Measurements from ENCODE around the gene DMRTC2.

DMRTC2 gene

GRCh38 chr19:41847351-41848105 is 2.7 kb downstream of the DMRTC2 start:
- DNase-seq: no peak

DNA sequence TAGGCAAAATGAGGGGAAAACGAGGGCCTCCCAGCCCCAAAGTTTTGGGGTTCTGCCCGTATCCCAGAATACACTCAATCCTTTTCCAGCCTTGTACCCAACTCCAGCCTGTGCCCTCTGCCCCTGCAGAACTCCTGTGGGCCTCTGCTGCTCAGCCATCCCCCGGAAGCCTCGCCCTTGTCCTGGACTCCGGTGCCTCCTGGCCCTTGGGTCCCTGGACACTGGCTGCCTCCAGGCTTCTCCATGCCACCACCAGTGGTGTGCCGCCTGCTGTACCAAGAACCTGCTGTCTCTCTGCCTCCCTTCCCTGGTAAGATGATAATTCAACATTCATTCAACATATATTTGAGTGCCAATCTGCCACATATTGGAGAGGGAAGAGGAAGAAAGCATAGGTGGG is 3.8 kb downstream of the DMRTC2 start:
- no peak for DNase-seq

DNA sequence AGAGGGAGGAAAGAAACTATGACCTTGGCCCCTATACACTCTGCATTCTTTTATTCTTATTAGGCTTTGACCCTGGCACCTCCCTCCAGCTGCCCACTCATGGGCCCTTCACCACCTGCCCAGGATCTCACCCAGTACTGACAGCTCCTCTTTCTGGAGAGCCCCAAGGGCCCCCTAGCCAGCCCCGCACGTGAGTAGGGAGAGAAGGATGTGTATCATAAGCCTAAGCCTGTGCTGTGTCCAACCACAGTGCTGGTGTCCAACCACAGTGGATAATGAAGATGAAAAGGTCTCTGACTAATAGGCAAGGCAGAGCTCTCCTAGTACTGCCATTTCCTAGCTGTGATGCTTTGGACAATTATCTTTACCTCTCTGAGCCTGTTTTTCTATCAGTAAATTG is 4.2 kb downstream of the DMRTC2 start:
- no peak for DNase-seq

GRCh38 chr19:41850381-41850780 is 5.5 kb downstream of the DMRTC2 start:
- DNase-seq: no peak

GRCh38 chr19:41851456-41851855 is 6.6 kb downstream of the DMRTC2 start:
- DNase-seq: no peak

GRCh38 chr19:41853344-41853743 is 8.5 kb downstream of the DMRTC2 start:
- DNase-seq: no peak

DNA sequence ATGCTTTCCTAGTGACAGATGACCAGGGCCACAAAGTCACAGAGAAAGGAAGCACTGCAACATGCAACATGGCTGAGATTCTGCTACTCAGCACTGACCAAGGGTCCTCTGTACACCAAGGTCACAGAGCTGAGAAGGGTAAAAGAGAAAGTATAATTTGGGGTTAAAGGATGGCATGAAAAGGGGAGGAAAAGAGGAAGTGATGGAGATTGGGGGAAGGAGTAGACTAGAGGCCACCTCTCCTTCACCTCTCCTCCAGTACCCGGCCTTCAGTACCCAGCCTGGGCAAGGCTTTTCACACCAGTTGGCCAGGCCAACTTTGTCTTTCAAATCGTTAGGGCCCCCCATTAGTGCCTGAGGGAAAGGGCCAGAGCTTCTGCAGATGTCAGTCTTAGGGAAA is 8.9 kb downstream of the DMRTC2 start:
- DNase-seq: no peak

DNA sequence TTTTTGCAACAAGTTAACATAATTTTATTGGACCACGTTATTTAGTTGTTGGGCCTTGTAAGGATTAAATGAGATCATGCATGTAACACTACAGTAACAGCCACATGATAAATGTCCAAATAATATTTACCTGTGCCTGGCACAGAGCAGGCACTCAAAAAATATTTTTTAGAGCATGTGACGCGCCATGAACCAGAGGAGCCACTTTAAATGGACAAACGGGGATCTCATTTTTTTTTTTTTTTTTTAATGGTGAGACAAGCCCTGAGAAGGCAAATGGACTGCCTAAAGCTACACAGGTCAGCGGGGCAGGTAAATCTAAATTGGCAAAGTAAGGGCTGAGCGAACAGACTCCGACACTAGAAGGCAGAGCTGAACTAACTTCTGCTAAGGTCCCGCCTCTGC is 14.4 kb downstream of the DMRTC2 start:
- DNase-seq: no peak

GRCh38 chr19:41859618-41860418 is 15.0 kb downstream of the DMRTC2 start, which contains the start of gene RPS19:
Gene RPS19 (plus strand): TSS chr19:41860255. CDS start chr19:41860775, 520 bp downstream.
- peak; percentile 99 for DNase-seq

GRCh38 chr19:41860419-41861115 is 15.7 kb downstream of the DMRTC2 start:
- no peak for DNase-seq

GRCh38 chr19:41861116-41861768 is 16.4 kb downstream of the DMRTC2 start:
- no peak for DNase-seq

DNA sequence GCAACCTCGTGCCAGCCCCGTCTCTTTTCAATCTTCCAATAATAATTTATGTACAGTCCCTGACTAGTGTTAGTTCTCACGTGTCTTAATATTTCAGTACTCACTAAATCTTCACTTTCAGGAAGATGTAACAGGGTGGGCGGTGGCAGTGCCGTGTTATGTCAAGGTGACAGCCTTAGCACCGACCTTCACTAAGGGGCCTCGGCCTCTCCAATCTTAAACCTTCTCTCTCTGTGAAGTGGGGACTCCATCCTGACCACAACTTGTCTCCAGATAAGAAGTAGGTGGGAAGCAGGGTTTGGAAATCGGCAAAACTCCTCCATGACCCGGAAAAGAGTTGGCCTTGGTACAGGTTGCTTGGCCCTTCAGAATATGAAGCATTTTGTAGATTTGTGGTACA is 17.0 kb downstream of the DMRTC2 start:
- no peak for DNase-seq

- no peak for DNase-seq
Measured at GRCh38 chr19:41862445-41862986, 17.7 kb downstream of the DMRTC2 start.

DNA sequence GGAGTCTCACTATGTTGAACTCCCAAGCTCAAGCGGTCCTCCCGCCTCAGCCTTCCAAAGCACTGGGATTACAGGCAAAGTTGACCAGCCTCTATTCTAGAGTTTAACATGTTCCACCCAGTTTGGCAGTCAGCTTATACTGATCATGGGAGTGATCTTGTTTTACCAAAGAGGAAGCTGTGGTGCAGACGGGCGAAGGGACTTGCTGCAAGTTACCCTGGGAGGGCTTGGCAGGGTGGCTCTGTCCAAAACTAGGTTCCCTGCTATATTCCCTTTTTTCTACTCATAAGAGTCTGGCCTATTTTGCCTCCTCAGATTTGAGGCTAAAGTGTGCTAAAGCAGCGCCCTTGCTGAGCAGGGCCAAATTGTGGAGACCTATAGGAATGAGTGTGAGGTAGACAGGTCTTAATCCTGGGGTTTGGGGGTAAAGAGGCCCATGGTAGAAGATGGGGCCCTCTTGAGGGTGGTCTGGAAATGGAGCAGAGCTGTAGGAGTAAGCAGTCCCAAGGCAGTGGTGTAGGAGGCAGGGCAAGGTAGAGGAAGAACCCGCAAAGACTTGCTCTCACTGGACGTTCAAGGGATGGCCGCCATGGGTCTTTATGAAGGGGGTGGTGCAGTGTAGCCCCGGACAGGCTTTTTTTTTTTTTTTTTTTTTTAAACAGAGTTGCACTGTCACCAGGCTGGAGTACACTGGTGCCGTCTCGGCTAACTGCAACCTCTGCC is 18.5 kb downstream of the DMRTC2 start:
- no peak for DNase-seq

GRCh38 chr19:41864374-41864773 is 19.5 kb downstream of the DMRTC2 start:
- DNase-seq: no peak

- no peak for DNase-seq
Measured at GRCh38 chr19:41866284-41866683, 21.4 kb downstream of the DMRTC2 start.

DNA sequence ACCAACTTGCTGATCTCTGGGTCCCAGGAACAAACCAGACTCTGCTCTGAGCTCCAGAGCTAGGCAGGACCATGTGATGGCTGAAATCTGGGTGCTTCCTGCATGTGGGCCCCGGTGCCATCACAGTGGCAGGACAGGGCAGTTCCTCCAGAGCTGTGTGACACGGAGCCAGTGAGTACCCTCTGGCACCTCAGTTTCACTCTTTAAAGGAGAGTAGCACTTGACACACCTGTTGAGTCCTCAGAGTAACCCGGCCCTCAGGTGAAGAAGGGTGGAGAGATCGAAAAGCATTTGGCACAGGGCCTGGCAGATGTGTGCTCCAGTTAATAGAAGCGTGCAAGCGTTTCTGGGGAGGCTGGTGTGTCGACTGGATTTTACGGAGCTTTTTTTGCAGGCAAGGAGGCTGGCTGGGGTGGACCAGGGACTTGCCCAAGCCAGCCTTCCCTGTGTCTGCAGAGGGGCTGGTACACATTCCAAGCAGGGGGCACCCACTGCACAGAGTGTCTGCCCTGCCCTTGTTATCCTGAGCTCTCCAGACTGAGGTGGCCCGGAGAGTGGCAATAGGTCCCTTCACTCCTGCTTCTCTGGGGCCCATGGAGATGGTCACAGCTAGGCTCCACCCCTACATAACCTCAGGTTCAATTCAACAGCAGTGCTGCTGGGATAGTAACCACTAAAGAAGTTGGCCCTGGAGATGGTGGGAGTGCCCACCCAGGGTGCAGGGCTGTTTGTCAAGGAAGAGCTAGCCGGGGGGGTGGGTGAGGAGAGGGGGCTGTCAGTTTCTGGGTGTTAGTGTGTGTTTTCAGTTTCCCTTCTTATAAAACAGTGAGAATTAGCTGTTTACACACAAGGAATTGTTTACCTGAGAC is 23.5 kb downstream of the DMRTC2 start:
- no peak for DNase-seq

- DNase-seq: no peak
Measured at GRCh38 chr19:41868989-41869300, 24.1 kb downstream of the DMRTC2 start.

DNA sequence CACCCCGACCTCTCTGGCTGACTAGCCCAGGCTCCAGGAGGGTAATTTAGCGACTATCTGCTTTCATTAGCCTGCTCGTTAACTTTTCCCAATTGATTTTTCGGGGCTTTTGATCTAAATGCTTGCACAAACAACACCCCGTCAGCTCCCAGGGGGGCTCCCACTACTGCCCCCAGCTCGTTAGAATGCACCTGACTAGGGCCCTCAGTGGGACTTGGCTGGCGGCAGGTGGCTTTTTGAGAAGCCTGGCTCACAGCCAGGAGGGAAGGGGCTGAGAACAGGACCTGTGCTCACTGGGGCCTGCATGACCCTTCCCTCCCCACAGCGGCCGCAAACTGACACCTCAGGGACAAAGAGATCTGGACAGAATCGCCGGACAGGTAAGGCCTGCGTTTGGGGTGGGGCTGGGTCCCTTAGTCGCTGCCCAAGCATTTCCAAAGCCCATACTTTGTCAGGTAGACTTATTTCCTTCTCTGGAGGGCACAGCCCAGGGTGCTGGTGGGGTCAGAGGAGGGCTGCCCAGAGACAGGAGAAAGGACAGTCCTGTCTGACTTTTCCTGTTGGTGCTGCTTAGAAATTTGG is 24.6 kb downstream of the DMRTC2 start:
- no peak for DNase-seq

DNA sequence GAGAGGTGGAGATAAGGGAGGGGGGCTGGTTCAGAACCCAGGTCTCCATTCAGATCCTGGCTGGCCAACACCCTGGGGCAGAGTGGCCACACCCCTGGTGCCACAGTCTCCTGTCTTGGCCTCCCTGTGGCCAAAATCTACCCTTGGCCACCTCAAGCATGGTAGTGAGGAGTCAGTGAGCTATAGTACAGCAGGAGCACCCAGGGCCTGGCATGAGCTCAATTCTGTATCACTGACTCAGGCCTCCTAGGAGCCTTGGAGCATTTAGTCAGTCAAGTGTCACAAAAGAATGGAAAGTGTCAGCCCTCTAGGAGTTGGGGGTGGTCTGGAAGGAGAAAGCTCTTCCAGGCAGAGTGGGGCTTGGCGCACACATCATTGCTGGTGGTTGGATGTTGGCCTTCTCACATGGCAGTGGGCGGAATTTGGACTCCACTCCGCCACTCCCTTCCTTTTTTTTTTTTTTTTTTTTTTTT is 25.6 kb downstream of the DMRTC2 start:
- DNase-seq: no peak

All from fibroblast of skin of scalp (primary cell).